ENCODE results near the gene UTP4.

UTP4 gene

GRCh38 chr16:69217433-69217832, 85.0 kb downstream of the UTP4 start:
- TF ChIP-seq CTCF (IDR thresholded peaks at IDR 0.05; ENCODE audit: low read depth, low read length, missing control alignments), result no peak
- DNase-seq (ENCODE audit: low read depth), result no peak
- no peak overlapping the region for H3K4me3 ChIP-seq (ENCODE audit: low read depth, low read length)

Data from GM12864 (cell line).